HG03039 (cell line): ENCODE results near the gene KICS2.

Experiments used
- ATAC-seq: cut with Tn5 transposase; IDR thresholded peaks from one replicate; pipeline ENCODE4 v1.9.1; 2021; ENCODE audit warnings: mild to moderate bottlenecking, moderate library complexity; ENCODE audit not compliant: unreplicated experiment

Gene KICS2

GRCh38 chr12:64175254-64175945 is 46.7 kb downstream of the KICS2 start:
- no peak for ATAC-seq

GRCh38 chr12:64173456-64173855 is 48.6 kb downstream of the KICS2 start:
- ATAC-seq = no peak
